HCT116 (cell line): ENCODE results near the gene GMPR2. TPM values are rescaled to one million over a fixed set of nuclear protein-coding genes. Genes with fewer than 3 reads are reported as not detected.

Experiments used
- ATAC-seq: fragments of 200-7000 bp; cut with Tn5 transposase; 2 replicates; pipeline ENCODE4 v1.9.1; 2020; ENCODE audit warnings: mild to moderate bottlenecking, moderate library complexity
- BruUV-seq: library from RNA; stranded (reverse); fragments of 400-500 nt; replicated peaks from 2 replicates; lab custom pipeline; 2021; lab: Mats Ljungman, UMichigan
- CTCF ChIA-PET: fragments of 300-600 bp; sonication (Branson Sonifier 250); formaldehyde crosslinking; loops from one replicate; lab custom pipeline; 2021; ENCODE audit warnings: antibody characterized with exemption; lab: Charles Lee
- POLR2A ChIA-PET: fragments of 300-600, 350-600 bp; sonication (Branson Sonifier 250); formaldehyde crosslinking; loops from one replicate; lab custom pipeline; 2021; ENCODE audit warnings: antibody characterized with exemption; lab: Charles Lee
- RAD21 ChIA-PET, 2 experiments: fragments of 300-600 bp; sonication (Branson Sonifier 250); formaldehyde crosslinking; loops; one replicate each; lab custom pipeline; 2023; ENCODE audit warnings: low total read pairs in 2 of 2; ENCODE audit not compliant: uncharacterized antibody in 2 of 2, unreplicated experiment in 2 of 2, low non-redundant PET in 1 of 2; lab: Charles Lee
- DNase-seq: peaks from one replicate; pipeline ENCODE4 v3.0.0-alpha.2; 2010; ENCODE audit warnings: low read depth, low spot score
- H2AFZ ChIP-seq: fragments of 200-600 bp; shearing (Covaris generic), sonication (generic); 2 replicates; pipeline ENCODE4 v1.6.1; 2017; ENCODE audit warnings: low read depth, mixed run types, mixed read lengths, antibody characterized with exemption, low read length; ENCODE audit not compliant: poor library complexity, severe bottlenecking
- H3K27ac ChIP-seq: 2 replicates; pipeline ENCODE4 v1.5.1; 2012; ENCODE audit warnings: low read depth, low read length
- H3K27me3 ChIP-seq: fragments of 200-600 bp; sonication (generic); 2 replicates; pipeline ENCODE4 v1.6.1; 2016; ENCODE audit warnings: mixed run types, low read length, mixed read lengths; ENCODE audit not compliant: insufficient read depth
- H3K36me3 ChIP-seq, 2 experiments: fragments of 200-500 bp in 1 of 2; fragments of 200-600 bp in 1 of 2; sonication (Bioruptor generic) in 1 of 2; sonication (generic) in 1 of 2; 2 replicates each; pipeline versions ENCODE4 v1.5.1 to v1.6.1; 2014 to 2016; ENCODE audit warnings: low read length in 2 of 2, inconsistent platforms in 1 of 2, mixed read lengths in 1 of 2, mixed run types in 1 of 2; ENCODE audit not compliant: insufficient read depth in 2 of 2, control insufficient read depth in 1 of 2
- H3K4me1 ChIP-seq, 2 experiments: fragments of 200-600 bp in 1 of 2; sonication (generic) in 1 of 2; 2 replicates each; pipeline versions ENCODE4 v1.5.1 to v1.6.1; 2012 to 2017; ENCODE audit warnings: low read length in 2 of 2, inconsistent platforms in 1 of 2, mild to moderate bottlenecking in 1 of 2, mixed read lengths in 1 of 2, mixed run types in 1 of 2, moderate library complexity in 1 of 2; ENCODE audit not compliant: insufficient read depth in 2 of 2, control insufficient read depth in 1 of 2
- H3K4me2 ChIP-seq: fragments of 200-600 bp; sonication (generic); 2 replicates; pipeline ENCODE4 v1.6.1; 2017; ENCODE audit warnings: mixed run types, low read length, mixed read lengths
- H3K4me3 ChIP-seq, 2 experiments: fragments of 200-600 bp in 1 of 2; sonication (generic) in 1 of 2; replicated peaks in 1 of 2; 2 replicates each; pipeline ENCODE4 v1.5.1; 2011 to 2016; ENCODE audit warnings: low read length in 2 of 2, control low read depth in 1 of 2, low read depth in 1 of 2, mild to moderate bottlenecking in 1 of 2, mixed read lengths in 1 of 2, mixed run types in 1 of 2
- H3K79me2 ChIP-seq: fragments of 200-600 bp; sonication (generic); 2 replicates; pipeline ENCODE4 v1.6.1; 2017; ENCODE audit warnings: mild to moderate bottlenecking, mixed run types, low read length, moderate library complexity, mixed read lengths; ENCODE audit not compliant: insufficient read depth
- H3K9ac ChIP-seq: fragments of 200-600 bp; sonication (generic); 2 replicates; pipeline ENCODE4 v1.6.1; 2016; ENCODE audit warnings: low read length, mixed read lengths
- H3K9me2 ChIP-seq: fragments of 200-600 bp; sonication (generic), shearing (Covaris generic); 2 replicates; pipeline ENCODE4 v1.6.1; 2017; ENCODE audit warnings: mixed run types, mild to moderate bottlenecking, moderate library complexity; ENCODE audit not compliant: insufficient read depth
- H3K9me3 ChIP-seq, 2 experiments: fragments of 200-500 bp in 1 of 2; fragments of 200-600 bp in 1 of 2; sonication (Bioruptor generic) in 1 of 2; sonication (generic) in 1 of 2; 2 replicates each; pipeline ENCODE4 v1.6.1; 2014 to 2017; ENCODE audit warnings: low read length in 2 of 2, mixed read lengths in 2 of 2, inconsistent platforms in 1 of 2, low read depth in 1 of 2, mild to moderate bottlenecking in 1 of 2, mixed run types in 1 of 2, moderate library complexity in 1 of 2; ENCODE audit not compliant: control insufficient read depth in 1 of 2, insufficient read depth in 1 of 2
- H4K20me1 ChIP-seq: fragments of 200-600 bp; sonication (generic), shearing (Covaris generic); 2 replicates; pipeline ENCODE4 v1.6.1; 2017; ENCODE audit warnings: mixed run types, mild to moderate bottlenecking, moderate library complexity; ENCODE audit not compliant: insufficient read depth
- CBX3 ChIP-seq: IDR thresholded peaks from 2 replicates; pipeline ENCODE4 v1.6.1; 2012; ENCODE audit warnings: low read depth
- CEBPB ChIP-seq: IDR thresholded peaks from 2 replicates; pipeline ENCODE4 v1.6.1; 2012; ENCODE audit warnings: low read depth
- EGR1 ChIP-seq: IDR thresholded peaks from 2 replicates; pipeline ENCODE4 v1.6.1; 2012; ENCODE audit warnings: low read depth
- EZH2phosphoT487 ChIP-seq: fragments of 200-600 bp; IDR thresholded peaks from 2 replicates; pipeline ENCODE4 v1.6.1; 2018; ENCODE audit warnings: antibody characterized with exemption, borderline replicate concordance
- JUND ChIP-seq: IDR thresholded peaks from 2 replicates; pipeline ENCODE4 v1.6.1; 2012
- POLR2A ChIP-seq: IDR thresholded peaks from 2 replicates; pipeline ENCODE4 v1.7.0; 2011; ENCODE audit warnings: borderline replicate concordance; ENCODE audit not compliant: insufficient read depth, insufficient read length; ENCODE audit errors: extremely low read depth
- POLR2AphosphoS5 ChIP-seq: IDR thresholded peaks from 2 replicates; pipeline ENCODE4 v1.6.1; 2011; ENCODE audit warnings: mild to moderate bottlenecking, low read depth, low read length, moderate library complexity
- RAD21 ChIP-seq: IDR thresholded peaks from 2 replicates; pipeline ENCODE4 v1.6.1; 2012; ENCODE audit warnings: low read depth, mild to moderate bottlenecking
- SP1 ChIP-seq: IDR thresholded peaks from 2 replicates; pipeline ENCODE4 v1.6.1; 2012; ENCODE audit warnings: low read depth
- TCF7L2 ChIP-seq: IDR thresholded peaks from 2 replicates; pipeline ENCODE4 v1.7.0; 2011; ENCODE audit warnings: borderline replicate concordance, inconsistent platforms; ENCODE audit not compliant: insufficient read depth, insufficient read length; ENCODE audit errors: extremely low read depth
- ZFX ChIP-seq: fragments of 450-650 bp; IDR thresholded peaks from 2 replicates; pipeline ENCODE4 v1.6.1; 2017
- ZNF274 ChIP-seq: fragments of 200-500 bp; sonication (Bioruptor generic); IDR thresholded peaks from 2 replicates; pipeline ENCODE4 v1.6.1; 2014; ENCODE audit warnings: mild to moderate bottlenecking, low read depth, low read length, inconsistent platforms
- intact Hi-C: fragments of 100-400 bp; cut with micrococcal nuclease; formaldehyde crosslinking; loops from 2 replicates; pipeline ENCODE4 v1.10.0; 2022
- total RNA-seq: library from RNA; stranded (reverse); gene quantifications from one replicate; pipeline ENCODE4 v1.2.1, GENCODE V29; 2021; ENCODE audit not compliant: unreplicated experiment
- TF ChIP-seq, protein P1 (sequence below): IDR thresholded peaks from 2 replicates; pipeline ENCODE4 v1.6.1; 2012
- TF ChIP-seq, protein P2 (sequence below): IDR thresholded peaks from 2 replicates; pipeline ENCODE4 v1.6.1; 2012; ENCODE audit warnings: low read depth
- TF ChIP-seq, protein P3 (sequence below): IDR thresholded peaks from 2 replicates; pipeline ENCODE4 v1.6.1; 2011; ENCODE audit warnings: mild to moderate bottlenecking, low read length, moderate library complexity; ENCODE audit not compliant: insufficient replicate concordance; ENCODE audit errors: extremely low read depth

GMPR2 gene
- total RNA-seq, 1 experiment from 2014 or later, result 66.9 TPM

DNA sequence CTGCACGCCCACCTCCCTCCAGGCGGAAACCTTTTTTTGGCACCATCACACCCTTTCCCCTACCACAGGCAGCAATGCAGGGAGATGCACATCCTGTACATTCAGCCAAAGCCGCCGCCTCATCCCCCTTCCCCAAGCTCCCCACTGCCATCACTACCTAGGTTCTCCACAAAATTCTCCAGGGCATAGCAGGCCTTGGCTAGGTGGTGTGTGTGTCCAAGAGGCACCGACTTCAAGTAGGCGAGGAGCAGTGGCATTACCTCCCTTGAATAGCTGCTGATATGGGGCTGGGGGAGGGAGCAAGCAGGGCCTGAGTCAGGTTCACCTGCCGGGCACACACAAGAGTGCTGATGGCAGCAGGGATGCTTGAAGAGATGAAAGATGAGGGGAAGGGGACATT, 47.7 kb upstream of the GMPR2 start:
- no peak for TF ChIP-seq CEBPB
- TF ChIP-seq, protein P1, sequence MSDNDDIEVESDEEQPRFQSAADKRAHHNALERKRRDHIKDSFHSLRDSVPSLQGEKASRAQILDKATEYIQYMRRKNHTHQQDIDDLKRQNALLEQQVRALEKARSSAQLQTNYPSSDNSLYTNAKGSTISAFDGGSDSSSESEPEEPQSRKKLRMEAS, result no peak
- TF ChIP-seq JUND, result no peak
- no peak for TF ChIP-seq POLR2AphosphoS5
- TF ChIP-seq SP1, result no peak
- TF ChIP-seq, protein P2, sequence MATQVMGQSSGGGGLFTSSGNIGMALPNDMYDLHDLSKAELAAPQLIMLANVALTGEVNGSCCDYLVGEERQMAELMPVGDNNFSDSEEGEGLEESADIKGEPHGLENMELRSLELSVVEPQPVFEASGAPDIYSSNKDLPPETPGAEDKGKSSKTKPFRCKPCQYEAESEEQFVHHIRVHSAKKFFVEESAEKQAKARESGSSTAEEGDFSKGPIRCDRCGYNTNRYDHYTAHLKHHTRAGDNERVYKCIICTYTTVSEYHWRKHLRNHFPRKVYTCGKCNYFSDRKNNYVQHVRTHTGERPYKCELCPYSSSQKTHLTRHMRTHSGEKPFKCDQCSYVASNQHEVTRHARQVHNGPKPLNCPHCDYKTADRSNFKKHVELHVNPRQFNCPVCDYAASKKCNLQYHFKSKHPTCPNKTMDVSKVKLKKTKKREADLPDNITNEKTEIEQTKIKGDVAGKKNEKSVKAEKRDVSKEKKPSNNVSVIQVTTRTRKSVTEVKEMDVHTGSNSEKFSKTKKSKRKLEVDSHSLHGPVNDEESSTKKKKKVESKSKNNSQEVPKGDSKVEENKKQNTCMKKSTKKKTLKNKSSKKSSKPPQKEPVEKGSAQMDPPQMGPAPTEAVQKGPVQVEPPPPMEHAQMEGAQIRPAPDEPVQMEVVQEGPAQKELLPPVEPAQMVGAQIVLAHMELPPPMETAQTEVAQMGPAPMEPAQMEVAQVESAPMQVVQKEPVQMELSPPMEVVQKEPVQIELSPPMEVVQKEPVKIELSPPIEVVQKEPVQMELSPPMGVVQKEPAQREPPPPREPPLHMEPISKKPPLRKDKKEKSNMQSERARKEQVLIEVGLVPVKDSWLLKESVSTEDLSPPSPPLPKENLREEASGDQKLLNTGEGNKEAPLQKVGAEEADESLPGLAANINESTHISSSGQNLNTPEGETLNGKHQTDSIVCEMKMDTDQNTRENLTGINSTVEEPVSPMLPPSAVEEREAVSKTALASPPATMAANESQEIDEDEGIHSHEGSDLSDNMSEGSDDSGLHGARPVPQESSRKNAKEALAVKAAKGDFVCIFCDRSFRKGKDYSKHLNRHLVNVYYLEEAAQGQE, result no peak
- no peak for TF ChIP-seq TCF7L2
- TF ChIP-seq CBX3, result no peak
- TF ChIP-seq POLR2A, result no peak
- TF ChIP-seq, protein P3, sequence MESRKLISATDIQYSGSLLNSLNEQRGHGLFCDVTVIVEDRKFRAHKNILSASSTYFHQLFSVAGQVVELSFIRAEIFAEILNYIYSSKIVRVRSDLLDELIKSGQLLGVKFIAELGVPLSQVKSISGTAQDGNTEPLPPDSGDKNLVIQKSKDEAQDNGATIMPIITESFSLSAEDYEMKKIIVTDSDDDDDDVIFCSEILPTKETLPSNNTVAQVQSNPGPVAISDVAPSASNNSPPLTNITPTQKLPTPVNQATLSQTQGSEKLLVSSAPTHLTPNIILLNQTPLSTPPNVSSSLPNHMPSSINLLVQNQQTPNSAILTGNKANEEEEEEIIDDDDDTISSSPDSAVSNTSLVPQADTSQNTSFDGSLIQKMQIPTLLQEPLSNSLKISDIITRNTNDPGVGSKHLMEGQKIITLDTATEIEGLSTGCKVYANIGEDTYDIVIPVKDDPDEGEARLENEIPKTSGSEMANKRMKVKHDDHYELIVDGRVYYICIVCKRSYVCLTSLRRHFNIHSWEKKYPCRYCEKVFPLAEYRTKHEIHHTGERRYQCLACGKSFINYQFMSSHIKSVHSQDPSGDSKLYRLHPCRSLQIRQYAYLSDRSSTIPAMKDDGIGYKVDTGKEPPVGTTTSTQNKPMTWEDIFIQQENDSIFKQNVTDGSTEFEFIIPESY, result no peak
- no peak for TF ChIP-seq ZFX
- TF ChIP-seq EZH2phosphoT487, result no peak
- TF ChIP-seq ZNF274, result no peak
- TF ChIP-seq EGR1, result no peak
- no peak for TF ChIP-seq RAD21
- TF ChIP-seq, all 23 proteins: peak for 0
- Histone ChIP-seq H3K27ac (no peak overlapping the region), H3K4me1 (peaks cover 16 to 17% of the 10 kb centered on the region in 2 experiments), H2AFZ (no peak overlapping the region), H3K9me2 (no peaks in the 10 kb centered on the region), H3K79me2 (peaks cover 37% of the 10 kb centered on the region), H3K9ac (no peak overlapping the region), H3K4me2 (no peak overlapping the region), H4K20me1 (no peaks in the 10 kb centered on the region), H3K36me3 (peaks cover 34 to 53% of the 10 kb centered on the region in 2 experiments; a peak in 3 of 4 replicates), H3K4me3 (no peak overlapping the region), H3K27me3 (no peaks in the 10 kb centered on the region), H3K9me3 (no peaks in the 10 kb centered on the region)
- RAD21 ChIA-PET, result no interaction called here
- no peak for DNase-seq
- POLR2A ChIA-PET, result no interaction called here
- ATAC-seq, result no peak
- no TSS peak for BruUV-seq
- CTCF ChIA-PET, result no interaction called here
- intact Hi-C loops, result no loop called here
